ENCODE data around the gene CFAP161. TPM values are rescaled to one million over a fixed set of nuclear protein-coding genes. Genes with fewer than 3 reads are reported as not detected.

CFAP161 gene
- total RNA-seq, 1 experiment from 2014 or later = not detected

GRCh38 chr15:81098861-81099651 is 35.0 kb upstream of the CFAP161 start:
- BruUV-seq (replicated peaks) = no TSS peak
- H3K36me3 Mint-ChIP-seq (ENCODE audit: insufficient read depth, unreplicated experiment) = no peaks in the 10 kb centered on the region
- peaks cover 11% of the 10 kb centered on the region for H3K4me1 Mint-ChIP-seq (ENCODE audit: insufficient read depth, unreplicated experiment)
- CTCF ChIA-PET = interaction anchor here (0.6 to 16.9 kb wide), 3 partner anchors 9 to 169 kb away, joined by 3 to 459 read pairs (median 3); no protein-coding TSS in a partner anchor
- peaks cover 7% of the 10 kb centered on the region for H3K9me3 Mint-ChIP-seq (ENCODE audit: unreplicated experiment)
- H3K4me3 Mint-ChIP-seq (ENCODE audit: unreplicated experiment) = no peak overlapping the region
- POLR2A ChIA-PET = interaction anchor here (0.8 kb wide), 1 partner anchor 58 kb away, joined by 3 read pairs; no protein-coding TSS in a partner anchor
- peaks cover 13% of the 10 kb centered on the region for H3K27me3 Mint-ChIP-seq (ENCODE audit: insufficient read depth, unreplicated experiment)
- intact Hi-C loops (cut with micrococcal nuclease) = no loop called here
- H3K27ac Mint-ChIP-seq (ENCODE audit: low read depth, unreplicated experiment) = no peak overlapping the region
- DNase-seq (ENCODE audit: unreplicated experiment) = peak; percentile 18
- TF ChIP-seq, protein P1, sequence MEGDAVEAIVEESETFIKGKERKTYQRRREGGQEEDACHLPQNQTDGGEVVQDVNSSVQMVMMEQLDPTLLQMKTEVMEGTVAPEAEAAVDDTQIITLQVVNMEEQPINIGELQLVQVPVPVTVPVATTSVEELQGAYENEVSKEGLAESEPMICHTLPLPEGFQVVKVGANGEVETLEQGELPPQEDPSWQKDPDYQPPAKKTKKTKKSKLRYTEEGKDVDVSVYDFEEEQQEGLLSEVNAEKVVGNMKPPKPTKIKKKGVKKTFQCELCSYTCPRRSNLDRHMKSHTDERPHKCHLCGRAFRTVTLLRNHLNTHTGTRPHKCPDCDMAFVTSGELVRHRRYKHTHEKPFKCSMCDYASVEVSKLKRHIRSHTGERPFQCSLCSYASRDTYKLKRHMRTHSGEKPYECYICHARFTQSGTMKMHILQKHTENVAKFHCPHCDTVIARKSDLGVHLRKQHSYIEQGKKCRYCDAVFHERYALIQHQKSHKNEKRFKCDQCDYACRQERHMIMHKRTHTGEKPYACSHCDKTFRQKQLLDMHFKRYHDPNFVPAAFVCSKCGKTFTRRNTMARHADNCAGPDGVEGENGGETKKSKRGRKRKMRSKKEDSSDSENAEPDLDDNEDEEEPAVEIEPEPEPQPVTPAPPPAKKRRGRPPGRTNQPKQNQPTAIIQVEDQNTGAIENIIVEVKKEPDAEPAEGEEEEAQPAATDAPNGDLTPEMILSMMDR (IDR thresholded peaks at IDR 0.05; ENCODE audit: unreplicated experiment) = no peak

GRCh38 chr15:81101894-81102815 is 31.9 kb upstream of the CFAP161 start:
- intact Hi-C loops (cut with micrococcal nuclease) = loop anchor here (10.0 kb wide), 1 partner anchor 647 kb away; no protein-coding TSS in a partner anchor
- POLR2A ChIA-PET = interaction anchor here (0.5 to 1.0 kb wide), 3 partner anchors 10 to 1271 kb away, joined by 3 to 4 read pairs (median 3); no protein-coding TSS in a partner anchor
- Mint-ChIP-seq H3K4me1 (ENCODE audit: insufficient read depth, unreplicated experiment) (peaks cover 18% of the 10 kb centered on the region), H3K4me3 (ENCODE audit: unreplicated experiment) (no peak overlapping the region), H3K27ac (ENCODE audit: low read depth, unreplicated experiment) (no peak overlapping the region), H3K9me3 (ENCODE audit: unreplicated experiment) (peaks cover 7% of the 10 kb centered on the region), H3K36me3 (ENCODE audit: insufficient read depth, unreplicated experiment) (no peaks in the 10 kb centered on the region), H3K27me3 (ENCODE audit: insufficient read depth, unreplicated experiment) (peaks cover 13% of the 10 kb centered on the region)
- DNase-seq (ENCODE audit: unreplicated experiment) = no peak
- CTCF ChIA-PET = interaction anchor here (0.7 to 16.9 kb wide), 3 partner anchors 157 to 222 kb away, joined by 4 to 459 read pairs (median 54); partner anchors contain the start of gene STARD5
- TF ChIP-seq, protein P1 (IDR thresholded peaks at IDR 0.05; ENCODE audit: unreplicated experiment) = no peak
- no TSS peak for BruUV-seq (replicated peaks)

- Mint-ChIP-seq H3K36me3 (ENCODE audit: insufficient read depth, unreplicated experiment) (no peaks in the 10 kb centered on the region), H3K27me3 (ENCODE audit: insufficient read depth, unreplicated experiment) (no peaks in the 10 kb centered on the region), H3K27ac (ENCODE audit: low read depth, unreplicated experiment) (no peak overlapping the region), H3K4me1 (ENCODE audit: insufficient read depth, unreplicated experiment) (peaks cover 12% of the 10 kb centered on the region), H3K4me3 (ENCODE audit: unreplicated experiment) (no peak overlapping the region), H3K9me3 (ENCODE audit: unreplicated experiment) (no peaks in the 10 kb centered on the region)
- POLR2A ChIA-PET = interaction anchor here (0.7 to 0.8 kb wide), 2 partner anchors 162 to 165 kb away, joined by 3 read pairs; no protein-coding TSS in a partner anchor
- TF ChIP-seq, protein P1 (IDR thresholded peaks at IDR 0.05; ENCODE audit: unreplicated experiment) = no peak
- intact Hi-C loops (cut with micrococcal nuclease) = loop anchor here (10.0 kb wide), 1 partner anchor 649 kb away; no protein-coding TSS in a partner anchor
- DNase-seq (ENCODE audit: unreplicated experiment) = no peak
- no TSS peak for BruUV-seq (replicated peaks)
- CTCF ChIA-PET = interaction anchor here (0.6 to 16.9 kb wide), 7 partner anchors 13 to 1382 kb away, joined by 3 to 459 read pairs (median 4); no protein-coding TSS in a partner anchor
Observed at GRCh38 chr15:81103857-81104256, 30.2 kb upstream of the CFAP161 start.

Data from MCF 10A (cell line).